Measurements from ENCODE around the gene IFI16.
"Not testable (repeated sequence)": the region's sequence is repeated elsewhere in the genome, so short reads cannot be mapped to it uniquely, and the experiment has no call there.

IFI16 gene

DNA sequence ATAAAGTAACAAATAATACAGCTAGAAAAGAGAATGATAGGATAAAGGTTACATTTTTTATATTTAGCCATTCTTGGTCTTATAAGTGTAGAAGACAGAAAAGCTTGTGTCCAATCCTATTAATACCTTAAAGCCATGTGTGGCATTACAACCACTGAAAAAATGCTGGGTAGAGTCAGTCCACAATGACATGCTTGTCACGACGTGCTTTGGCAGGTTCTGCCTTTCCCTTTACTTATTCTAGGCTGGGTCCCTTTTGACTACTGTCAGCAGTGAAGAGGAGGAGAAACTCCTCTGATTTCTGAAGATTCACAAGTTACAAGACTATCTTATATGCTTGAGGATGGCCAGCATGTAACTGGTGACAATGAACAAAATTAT, 81.5 kb downstream of the IFI16 start:
- no peak for DNase-seq (ENCODE audit: extremely low read depth in 1 of 2, low read depth in 1 of 2)

GRCh38 chr1:159091607-159092031, 81.9 kb downstream of the IFI16 start:
- DNase-seq (ENCODE audit: extremely low read depth in 1 of 2, low read depth in 1 of 2), result no peak

- no peak for DNase-seq (ENCODE audit: extremely low read depth in 1 of 2, low read depth in 1 of 2)
Observed at GRCh38 chr1:159092036-159092760, 82.5 kb downstream of the IFI16 start.

GRCh38 chr1:159098596-159098995, 88.9 kb downstream of the IFI16 start:
- no peak for DNase-seq (ENCODE audit: extremely low read depth in 1 of 2, low read depth in 1 of 2)

DNA sequence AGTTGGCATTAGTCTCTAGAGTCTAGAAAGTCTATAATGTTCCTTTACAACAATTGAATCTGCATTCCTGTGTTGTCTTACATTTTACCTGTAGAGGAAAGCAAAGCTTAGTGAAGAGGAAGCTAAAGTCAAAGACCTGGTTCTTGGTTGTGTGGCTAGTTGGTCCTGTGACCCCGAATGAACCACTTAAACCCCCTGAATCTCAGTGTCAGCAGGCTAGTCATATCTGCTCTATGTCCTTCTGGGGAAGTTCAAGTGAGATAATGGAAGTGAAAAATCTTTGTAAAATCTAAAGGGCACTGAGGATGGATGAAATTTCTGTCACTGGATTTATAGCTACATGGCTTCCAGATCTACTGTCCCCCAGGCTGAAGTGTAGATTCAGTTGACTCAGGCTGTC, 90.9 kb downstream of the IFI16 start:
- DNase-seq (ENCODE audit: extremely low read depth in 1 of 2, low read depth in 1 of 2), result no peak

DNA sequence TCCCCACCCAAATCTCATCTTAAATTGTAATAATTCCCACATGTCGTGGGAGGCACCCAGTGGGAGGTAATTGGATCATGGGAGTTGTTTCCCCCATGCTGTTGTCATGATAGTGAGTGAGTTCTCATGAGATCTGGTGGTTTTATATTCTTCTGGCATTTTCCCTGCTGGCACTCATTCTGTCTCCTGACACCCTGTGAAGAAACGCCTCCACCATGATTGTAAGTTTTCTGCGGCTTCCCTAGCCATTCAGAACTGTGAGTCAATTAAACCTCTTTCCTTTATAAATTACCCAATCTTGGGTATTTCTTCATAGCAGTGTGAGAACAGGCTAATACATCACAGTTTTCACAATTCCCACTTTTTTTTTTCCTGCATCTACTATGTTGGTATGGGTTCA, 93.3 kb downstream of the IFI16 start:
- DNase-seq (ENCODE audit: extremely low read depth in 1 of 2, low read depth in 1 of 2), result not testable (repeated sequence)
